ENCODE results near the gene ANKRD13B.

Gene ANKRD13B

GRCh38 chr17:29617125-29617480 lies 24.2 kb downstream of the ANKRD13B start:
- peak; percentile 70 for TF ChIP-seq MAX (IDR thresholded peaks at IDR 0.05)
- TF ChIP-seq ZBTB7A (IDR thresholded peaks at IDR 0.05; ENCODE audit: low read depth), result no peak
- TF ChIP-seq YY1 (IDR thresholded peaks at IDR 0.05; ENCODE audit: low read depth), result no peak
- no peak for TF ChIP-seq TAF1 (IDR thresholded peaks at IDR 0.05; ENCODE audit: low read depth)
- no peak for TF ChIP-seq USF1 (IDR thresholded peaks at IDR 0.05)
- peak; percentile 60 for TF ChIP-seq RAD21 (IDR thresholded peaks at IDR 0.05; ENCODE audit: low read depth)
- TF ChIP-seq CEBPB (IDR thresholded peaks at IDR 0.05), result no peak
- no peak for TF ChIP-seq CREB1 (IDR thresholded peaks at IDR 0.05; ENCODE audit: low read depth)

- TF ChIP-seq TAF1 (IDR thresholded peaks at IDR 0.05; ENCODE audit: low read depth), result 0 out of 2 replicates have a peak, but pooled peaks have one; percentile 40
- peak; percentile 37 for TF ChIP-seq MAX (IDR thresholded peaks at IDR 0.05)
- no peak for TF ChIP-seq CEBPB (IDR thresholded peaks at IDR 0.05)
- TF ChIP-seq RAD21 (IDR thresholded peaks at IDR 0.05; ENCODE audit: low read depth), result peak; percentile 59; the same call in 1 of the 2 replicates
Observed at GRCh38 chr17:29617481-29618271, 24.7 kb downstream of the ANKRD13B start.

- TF ChIP-seq NFIC (IDR thresholded peaks at IDR 0.05) (no peak), TCF12 (IDR thresholded peaks at IDR 0.05; ENCODE audit: low read depth) (peak; percentile 33; the same call in 1 of the 2 replicates)
Observed at GRCh38 chr17:29618272-29619065, 25.5 kb downstream of the ANKRD13B start.

- TF ChIP-seq YY1 (IDR thresholded peaks at IDR 0.05; ENCODE audit: low read depth), result no peak
- TF ChIP-seq RAD21 (IDR thresholded peaks at IDR 0.05; ENCODE audit: low read depth), result peak; percentile 47
Observed at GRCh38 chr17:29619251-29619650, 26.3 kb downstream of the ANKRD13B start.

GRCh38 chr17:29620271-29620670 lies 27.3 kb downstream of the ANKRD13B start:
- TF ChIP-seq EP300 (IDR thresholded peaks at IDR 0.05; ENCODE audit: borderline replicate concordance) (0 out of 2 replicates have a peak, but pooled peaks have one; percentile 27), REST (IDR thresholded peaks at IDR 0.05; ENCODE audit: low read depth) (no peak)

- no peak for TF ChIP-seq CREB1 (IDR thresholded peaks at IDR 0.05; ENCODE audit: low read depth)
- TF ChIP-seq CEBPB (IDR thresholded peaks at IDR 0.05), result no peak
- no peak for TF ChIP-seq EP300 (IDR thresholded peaks at IDR 0.05; ENCODE audit: borderline replicate concordance)
- TF ChIP-seq TAF1 (IDR thresholded peaks at IDR 0.05; ENCODE audit: low read depth), result no peak
- TF ChIP-seq FOXM1 (IDR thresholded peaks at IDR 0.05; ENCODE audit: borderline replicate concordance, low read depth), result no peak
- no peak for TF ChIP-seq NFIC (IDR thresholded peaks at IDR 0.05)
- no peak for TF ChIP-seq REST (IDR thresholded peaks at IDR 0.05; ENCODE audit: low read depth)
- TF ChIP-seq TCF12 (IDR thresholded peaks at IDR 0.05; ENCODE audit: low read depth), result no peak
- no peak for TF ChIP-seq EGR1 (IDR thresholded peaks at IDR 0.05)
- TF ChIP-seq USF1 (IDR thresholded peaks at IDR 0.05), result no peak
- no peak for TF ChIP-seq YY1 (IDR thresholded peaks at IDR 0.05; ENCODE audit: low read depth)
- no peak for TF ChIP-seq ZBTB7A (IDR thresholded peaks at IDR 0.05; ENCODE audit: low read depth)
- no peak for TF ChIP-seq RAD21 (IDR thresholded peaks at IDR 0.05; ENCODE audit: low read depth)
- TF ChIP-seq MAX (IDR thresholded peaks at IDR 0.05), result no peak
- no peak for TF ChIP-seq TEAD4 (IDR thresholded peaks at IDR 0.05)
Observed at GRCh38 chr17:29620779-29621500, 28.0 kb downstream of the ANKRD13B start.

Data from Ishikawa (cell line).